IMR-90 (cell line): ENCODE results near the gene BTAF1. TPM values are rescaled to one million over a fixed set of nuclear protein-coding genes. Genes with fewer than 3 reads are reported as not detected.

Source experiments
- ATAC-seq: fragments of 200-7000 bp; cut with Tn5 transposase; 2 replicates; pipeline ENCODE4 v1.9.1; 2020; ENCODE audit warnings: low read depth, mild to moderate bottlenecking, moderate library complexity
- BruUV-seq: library from RNA; stranded (reverse); fragments of 400-500 nt; replicated peaks from 2 replicates; lab custom pipeline; 2021; lab: Mats Ljungman, UMichigan
- CTCF ChIA-PET: fragments of 300-600 bp; formaldehyde crosslinking; extraction: SDS; loops from one replicate; lab custom pipeline; 2021; ENCODE audit warnings: antibody characterized with exemption; lab: Yijun Ruan, JAX
- POLR2A ChIA-PET: fragments of 300-600 bp; sonication (Branson Sonifier 250); formaldehyde crosslinking; loops from one replicate; lab custom pipeline; 2022; ENCODE audit warnings: antibody characterized with exemption; ENCODE audit not compliant: unreplicated experiment; lab: Charles Lee
- DNase-seq: peaks from one replicate; pipeline ENCODE4 v3.0.0; 2013
- H2AFZ ChIP-seq: replicated peaks from 2 replicates; pipeline ENCODE3; 2013; ENCODE audit warnings: low read length, mild to moderate bottlenecking; ENCODE audit not compliant: poor library complexity
- H2AK5ac ChIP-seq: 2 replicates; pipeline ENCODE4 v1.6.1; 2013; ENCODE audit warnings: low read depth, low read length, inconsistent platforms
- H2AK9ac ChIP-seq: replicated peaks from 2 replicates; pipeline ENCODE3; 2013; ENCODE audit warnings: mild to moderate bottlenecking, low read depth, low read length, moderate library complexity; ENCODE audit not compliant: poor library complexity
- H2BK120ac ChIP-seq: 2 replicates; pipeline ENCODE4 v1.6.1; 2013; ENCODE audit warnings: low read depth, low read length, inconsistent platforms
- H2BK15ac ChIP-seq: 3 replicates; pipeline ENCODE4 v1.6.1; 2013; ENCODE audit warnings: low read depth, low read length, inconsistent platforms
- H2BK20ac ChIP-seq: 2 replicates; pipeline ENCODE4 v1.6.1; 2013; ENCODE audit warnings: low read depth, mild to moderate bottlenecking, inconsistent platforms, low read length, moderate library complexity
- H2BK5ac ChIP-seq: 2 replicates; pipeline ENCODE4 v1.6.1; 2013; ENCODE audit warnings: mild to moderate bottlenecking, low read depth, low read length, inconsistent platforms; ENCODE audit not compliant: poor library complexity, severe bottlenecking
- H3K14ac ChIP-seq: replicated peaks from 2 replicates; pipeline ENCODE4 v1.6.1; 2013; ENCODE audit warnings: low read depth, low read length, inconsistent platforms
- H3K18ac ChIP-seq: 2 replicates; pipeline ENCODE4 v1.6.1; 2013; ENCODE audit warnings: low read depth, low read length, control low read depth
- H3K23ac ChIP-seq: 2 replicates; pipeline ENCODE4 v1.6.1; 2013; ENCODE audit warnings: low read depth, low read length, inconsistent platforms
- H3K27ac ChIP-seq: 2 replicates; pipeline ENCODE4 v1.5.1; 2013; ENCODE audit warnings: mild to moderate bottlenecking, control low read depth, low read length; ENCODE audit not compliant: insufficient read depth
- H3K27me3 ChIP-seq: 2 replicates; pipeline ENCODE4 v1.6.1; 2013; ENCODE audit warnings: low read length; ENCODE audit not compliant: control insufficient read depth, insufficient read depth
- H3K36me3 ChIP-seq: 2 replicates; pipeline ENCODE4 v1.6.1; 2013; ENCODE audit warnings: low read length, mixed read lengths; ENCODE audit not compliant: control insufficient read depth, insufficient read depth
- H3K4ac ChIP-seq: 2 replicates; pipeline ENCODE4 v1.6.1; 2013; ENCODE audit warnings: low read depth, low read length, inconsistent platforms
- H3K4me1 ChIP-seq: 2 replicates; pipeline ENCODE4 v1.6.1; 2013; ENCODE audit warnings: low read length, mixed read lengths; ENCODE audit not compliant: control insufficient read depth, insufficient read depth
- H3K4me2 ChIP-seq: 2 replicates; pipeline ENCODE4 v1.6.1; 2013; ENCODE audit warnings: low read depth, mild to moderate bottlenecking, control low read depth, low read length, moderate library complexity
- H3K4me3 ChIP-seq: 2 replicates; pipeline ENCODE4 v1.5.1; 2013; ENCODE audit warnings: low read depth, mild to moderate bottlenecking, control low read depth, low read length, moderate library complexity; ENCODE audit not compliant: insufficient read depth
- H3K56ac ChIP-seq: 2 replicates; pipeline ENCODE4 v1.6.1; 2013; ENCODE audit warnings: low read length, inconsistent platforms; ENCODE audit not compliant: insufficient read depth; ENCODE audit errors: extremely low read depth
- H3K79me1 ChIP-seq, 2 experiments: 2 replicates each; pipeline ENCODE4 v1.6.1; 2013; ENCODE audit warnings: low read length in 2 of 2, inconsistent platforms in 1 of 2, low read depth in 1 of 2
- H3K9ac ChIP-seq: 2 replicates; pipeline ENCODE4 v1.6.1; 2013; ENCODE audit warnings: low read depth, low read length, control low read depth
- H3K9me1 ChIP-seq: 2 replicates; pipeline ENCODE4 v1.6.1; 2013; ENCODE audit warnings: low read length, inconsistent platforms; ENCODE audit not compliant: insufficient read depth
- H3K9me3 ChIP-seq: 2 replicates; pipeline ENCODE4 v1.6.1; 2013; ENCODE audit warnings: low read length; ENCODE audit not compliant: control insufficient read depth, insufficient read depth
- H4K20me1 ChIP-seq: 2 replicates; pipeline ENCODE4 v1.6.1; 2013; ENCODE audit warnings: low read length, inconsistent platforms; ENCODE audit not compliant: insufficient read depth
- H4K5ac ChIP-seq: 2 replicates; pipeline ENCODE4 v1.6.1; 2013; ENCODE audit warnings: mild to moderate bottlenecking, low read depth, low read length, control low read depth
- H4K8ac ChIP-seq, 2 experiments: 2 replicates each; pipeline ENCODE4 v1.6.1; 2013; ENCODE audit warnings: low read depth in 2 of 2, low read length in 2 of 2, control low read depth in 1 of 2, inconsistent platforms in 1 of 2
- H4K91ac ChIP-seq: 2 replicates; pipeline ENCODE4 v1.6.1; 2013; ENCODE audit warnings: low read depth, low read length, inconsistent platforms; ENCODE audit not compliant: insufficient read depth
- BHLHE40 ChIP-seq: fragments of 150-350 bp; IDR thresholded peaks from 2 replicates; pipeline ENCODE4 v1.6.1; 2016; ENCODE audit warnings: mild to moderate bottlenecking, low read depth, low read length
- CEBPB ChIP-seq: IDR thresholded peaks from 2 replicates; pipeline ENCODE4 v1.6.1; 2012; ENCODE audit warnings: low read depth, low read length, improper control_type of control experiment
- MAFK ChIP-seq: IDR thresholded peaks from 2 replicates; pipeline ENCODE4 v1.6.1; 2012; ENCODE audit warnings: low read depth, low read length, improper control_type of control experiment
- POLR2A ChIP-seq: IDR thresholded peaks from 2 replicates; pipeline ENCODE4 v1.6.1; 2012; ENCODE audit warnings: mild to moderate bottlenecking, low read depth, low read length
- RAD21 ChIP-seq: IDR thresholded peaks from 2 replicates; pipeline ENCODE4 v1.6.1; 2012; ENCODE audit warnings: low read length, improper control_type of control experiment
- RFX5 ChIP-seq: IDR thresholded peaks from 2 replicates; pipeline ENCODE4 v1.8.0; 2012; ENCODE audit warnings: low read depth, mild to moderate bottlenecking, low read length, moderate library complexity
- WGBS, 2 experiments: methylation state at CpG; one replicate each; pipeline versions ENCODE4 v1.1.5 to v1.1.7; 2013; ENCODE audit warnings: missing lambda C conversion rate in 2 of 2; ENCODE audit not compliant: insufficient read length in 1 of 2; ENCODE audit errors: extremely low coverage in 2 of 2; 5-methylcytosine and 5-hydroxymethylcytosine counted together
- dilution Hi-C: fragments of 300-500 bp; cut with HindIII; formaldehyde crosslinking; loops from one replicate; pipeline ENCODE4 v1.14.3; 2018; ENCODE audit warnings: low sequenced_read_pairs; ENCODE audit not compliant: unreplicated experiment
- in situ Hi-C: fragments of 300-500 bp; cut with MboI; formaldehyde crosslinking; loops from 3 replicates; pipeline ENCODE4 v1.14.3; 2019; ENCODE audit warnings: low sequenced_read_pairs, inconsistent platforms, mixed read lengths
- intact Hi-C: fragments of 100-400 bp; cut with micrococcal nuclease; formaldehyde crosslinking; loops from 2 replicates; pipeline ENCODE4 v1.10.0; 2022
- polyA plus RNA-seq, 3 experiments: library from polyadenylated mRNA; depleted of rRNA; stranded (reverse); fragments of >200 nt; gene quantifications; 2 replicates each; pipeline ENCODE4 v1.2.3, GENCODE V29; 2012; ENCODE audit warnings: low replicate concordance in 1 of 3
- total RNA-seq: library from RNA; depleted of rRNA; stranded (reverse); fragments of >200 nt; gene quantifications from 2 replicates; pipeline ENCODE4 v1.2.3, GENCODE V29; 2012
- TF ChIP-seq, protein P1 (sequence below): fragments of 150-350 bp; IDR thresholded peaks from 2 replicates; pipeline ENCODE4 v1.6.1; 2016; ENCODE audit warnings: low read depth, mild to moderate bottlenecking, low read length, moderate library complexity, borderline replicate concordance
- TF ChIP-seq, protein P2 (sequence below): fragments of 150-350 bp; IDR thresholded peaks from 2 replicates; pipeline ENCODE4 v1.6.1; 2017; ENCODE audit warnings: mild to moderate bottlenecking, antibody characterized with exemption, low read length, low read depth
- TF ChIP-seq, protein P3 (sequence below): conservative IDR thresholded peaks from 2 replicates; pipeline ENCODE4 v1.5.1; 2012; ENCODE audit warnings: mild to moderate bottlenecking, low read depth, low read length, improper control_type of control experiment

The BTAF1 gene
- total and polyA plus RNA-seq, 2 of the 4 experiments (the other 2 are of a cell fraction), result 15.0 to 42.3 TPM

DNA sequence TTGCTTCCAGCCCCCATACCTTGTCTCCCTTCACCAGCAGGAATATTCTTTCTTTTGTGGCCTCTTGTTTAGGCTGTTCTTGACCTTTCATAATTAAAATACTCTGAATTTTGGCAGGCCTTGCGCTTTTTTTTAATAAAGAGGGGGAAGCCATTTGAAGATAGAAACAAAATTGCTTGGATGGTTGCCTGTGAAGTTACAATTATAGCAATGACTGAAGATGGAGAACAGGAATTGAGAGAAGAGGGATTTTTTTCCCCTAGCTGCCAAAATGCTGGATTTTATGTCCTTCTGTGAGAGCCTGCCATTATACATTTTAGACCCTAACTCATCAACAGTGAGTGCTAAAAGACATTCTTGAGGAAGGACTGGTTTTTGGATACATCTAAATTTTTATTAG lies 39.0 kb upstream of the BTAF1 start:
- no peak for DNase-seq
- H2AFZ ChIP-seq, result no peak overlapping the region
- H3K4me2 ChIP-seq, result no peak overlapping the region
- no peaks in the 10 kb centered on the region for H3K9me1 ChIP-seq
- no peaks in the 10 kb centered on the region; the same call in 1 of the 2 replicates for H3K27me3 ChIP-seq
- no peak overlapping the region for H3K23ac ChIP-seq
- in situ Hi-C loops (no loop called here), intact Hi-C loops (no loop called here), dilution Hi-C loops (no loop called here)
- no peaks in the 10 kb centered on the region for H3K79me1 ChIP-seq
- H3K56ac ChIP-seq, result no peak overlapping the region
- H2BK15ac ChIP-seq, result no peak overlapping the region
- H3K4me3 ChIP-seq, result no peak overlapping the region
- ChIA-PET CTCF (interaction anchor here (0.6 kb wide), 1 partner anchor 13 kb away, joined by 3 read pairs; no protein-coding TSS in a partner anchor), POLR2A (no interaction called here)
- no peaks in the 10 kb centered on the region for H4K20me1 ChIP-seq
- no peaks in the 10 kb centered on the region for H3K4me1 ChIP-seq
- no peak overlapping the region for H2AK9ac ChIP-seq
- H3K27ac ChIP-seq, result no peak overlapping the region
- no peak overlapping the region for H2BK20ac ChIP-seq
- TF ChIP-seq, protein P1, sequence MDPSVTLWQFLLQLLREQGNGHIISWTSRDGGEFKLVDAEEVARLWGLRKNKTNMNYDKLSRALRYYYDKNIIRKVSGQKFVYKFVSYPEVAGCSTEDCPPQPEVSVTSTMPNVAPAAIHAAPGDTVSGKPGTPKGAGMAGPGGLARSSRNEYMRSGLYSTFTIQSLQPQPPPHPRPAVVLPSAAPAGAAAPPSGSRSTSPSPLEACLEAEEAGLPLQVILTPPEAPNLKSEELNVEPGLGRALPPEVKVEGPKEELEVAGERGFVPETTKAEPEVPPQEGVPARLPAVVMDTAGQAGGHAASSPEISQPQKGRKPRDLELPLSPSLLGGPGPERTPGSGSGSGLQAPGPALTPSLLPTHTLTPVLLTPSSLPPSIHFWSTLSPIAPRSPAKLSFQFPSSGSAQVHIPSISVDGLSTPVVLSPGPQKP, result no peak
- TF ChIP-seq RAD21 (no peak), RFX5 (no peak), CEBPB (no peak), BHLHE40 (no peak), POLR2A (no peak), MAFK (no peak)
- TF ChIP-seq, protein P2, sequence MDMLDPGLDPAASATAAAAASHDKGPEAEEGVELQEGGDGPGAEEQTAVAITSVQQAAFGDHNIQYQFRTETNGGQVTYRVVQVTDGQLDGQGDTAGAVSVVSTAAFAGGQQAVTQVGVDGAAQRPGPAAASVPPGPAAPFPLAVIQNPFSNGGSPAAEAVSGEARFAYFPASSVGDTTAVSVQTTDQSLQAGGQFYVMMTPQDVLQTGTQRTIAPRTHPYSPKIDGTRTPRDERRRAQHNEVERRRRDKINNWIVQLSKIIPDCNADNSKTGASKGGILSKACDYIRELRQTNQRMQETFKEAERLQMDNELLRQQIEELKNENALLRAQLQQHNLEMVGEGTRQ, result no peak
- TF ChIP-seq, protein P3, sequence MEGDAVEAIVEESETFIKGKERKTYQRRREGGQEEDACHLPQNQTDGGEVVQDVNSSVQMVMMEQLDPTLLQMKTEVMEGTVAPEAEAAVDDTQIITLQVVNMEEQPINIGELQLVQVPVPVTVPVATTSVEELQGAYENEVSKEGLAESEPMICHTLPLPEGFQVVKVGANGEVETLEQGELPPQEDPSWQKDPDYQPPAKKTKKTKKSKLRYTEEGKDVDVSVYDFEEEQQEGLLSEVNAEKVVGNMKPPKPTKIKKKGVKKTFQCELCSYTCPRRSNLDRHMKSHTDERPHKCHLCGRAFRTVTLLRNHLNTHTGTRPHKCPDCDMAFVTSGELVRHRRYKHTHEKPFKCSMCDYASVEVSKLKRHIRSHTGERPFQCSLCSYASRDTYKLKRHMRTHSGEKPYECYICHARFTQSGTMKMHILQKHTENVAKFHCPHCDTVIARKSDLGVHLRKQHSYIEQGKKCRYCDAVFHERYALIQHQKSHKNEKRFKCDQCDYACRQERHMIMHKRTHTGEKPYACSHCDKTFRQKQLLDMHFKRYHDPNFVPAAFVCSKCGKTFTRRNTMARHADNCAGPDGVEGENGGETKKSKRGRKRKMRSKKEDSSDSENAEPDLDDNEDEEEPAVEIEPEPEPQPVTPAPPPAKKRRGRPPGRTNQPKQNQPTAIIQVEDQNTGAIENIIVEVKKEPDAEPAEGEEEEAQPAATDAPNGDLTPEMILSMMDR, result no peak
- H3K18ac ChIP-seq, result no peak overlapping the region
- no peak overlapping the region for H4K91ac ChIP-seq
- no peak overlapping the region for H2BK5ac ChIP-seq
- H2BK120ac ChIP-seq, result no peak overlapping the region
- no peaks in the 10 kb centered on the region for H3K36me3 ChIP-seq
- no peak for ATAC-seq
- no peak overlapping the region for H3K4ac ChIP-seq
- no peak overlapping the region for H3K9ac ChIP-seq
- H4K8ac ChIP-seq, result no peak overlapping the region
- H3K14ac ChIP-seq, result no peak overlapping the region
- BruUV-seq, result no TSS peak
- H3K9me3 ChIP-seq, result no peaks in the 10 kb centered on the region; the same call in 1 of the 2 replicates
- no peak overlapping the region for H4K5ac ChIP-seq
- H2AK5ac ChIP-seq, result no peak overlapping the region
- WGBS, 2 experiments, result no CpG with 5 or more reads among the region's 1 CpG
